GM19035 (cell line): ENCODE data around the gene VGLL3.
"Not testable (repeated sequence)": the region's sequence is repeated elsewhere in the genome, so short reads cannot be mapped to it uniquely, and the experiment has no call there.

Source experiments
- ATAC-seq: cut with Tn5 transposase; IDR thresholded peaks from one replicate; pipeline ENCODE4 v1.9.1; 2021; ENCODE audit not compliant: unreplicated experiment

The VGLL3 gene, protein sequence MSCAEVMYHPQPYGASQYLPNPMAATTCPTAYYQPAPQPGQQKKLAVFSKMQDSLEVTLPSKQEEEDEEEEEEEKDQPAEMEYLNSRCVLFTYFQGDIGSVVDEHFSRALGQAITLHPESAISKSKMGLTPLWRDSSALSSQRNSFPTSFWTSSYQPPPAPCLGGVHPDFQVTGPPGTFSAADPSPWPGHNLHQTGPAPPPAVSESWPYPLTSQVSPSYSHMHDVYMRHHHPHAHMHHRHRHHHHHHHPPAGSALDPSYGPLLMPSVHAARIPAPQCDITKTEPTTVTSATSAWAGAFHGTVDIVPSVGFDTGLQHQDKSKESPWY

DNA sequence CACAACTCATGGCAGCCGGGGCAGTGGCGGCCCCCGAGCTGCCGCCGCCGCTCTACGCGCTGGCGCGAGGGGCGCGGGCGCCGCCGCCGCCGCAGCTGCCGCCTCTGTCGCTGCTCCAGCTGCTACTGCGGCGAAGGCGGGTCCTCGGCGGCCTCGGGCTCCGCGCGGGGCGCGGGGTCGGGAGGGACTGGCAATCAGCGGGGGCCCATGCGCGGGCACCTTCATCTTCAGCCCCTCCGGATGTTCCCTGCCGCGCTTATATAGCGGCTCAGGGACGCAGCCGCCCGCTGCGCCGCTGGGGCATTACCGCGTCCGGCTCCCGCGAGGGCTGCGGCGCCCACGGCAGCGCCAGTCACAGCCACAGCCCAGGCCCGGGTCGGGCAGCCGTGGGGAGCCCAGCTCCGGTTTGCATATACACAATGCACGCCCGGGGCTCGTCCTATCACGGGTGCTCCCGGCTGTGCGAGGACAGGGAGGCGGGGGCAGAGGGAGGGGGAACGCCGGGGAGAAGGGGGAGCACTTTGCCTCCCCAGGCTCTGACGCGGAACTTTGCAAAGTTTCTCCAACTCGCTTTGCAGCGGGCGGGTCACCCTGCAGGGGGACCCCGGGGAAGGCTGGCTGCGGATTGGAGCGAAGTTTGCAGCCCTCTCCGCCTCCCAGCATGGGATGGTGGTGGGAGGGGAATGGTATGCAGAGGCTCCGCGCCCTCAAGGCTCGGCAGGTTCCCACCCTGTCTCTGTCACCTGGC lies at the start of gene VGLL3:
VGLL3 (minus strand) TSS at position 416 of the 748 bp plus-strand sequence; CDS start at position 10, 406 bp downstream.
- ATAC-seq: peak; percentile 43

DNA sequence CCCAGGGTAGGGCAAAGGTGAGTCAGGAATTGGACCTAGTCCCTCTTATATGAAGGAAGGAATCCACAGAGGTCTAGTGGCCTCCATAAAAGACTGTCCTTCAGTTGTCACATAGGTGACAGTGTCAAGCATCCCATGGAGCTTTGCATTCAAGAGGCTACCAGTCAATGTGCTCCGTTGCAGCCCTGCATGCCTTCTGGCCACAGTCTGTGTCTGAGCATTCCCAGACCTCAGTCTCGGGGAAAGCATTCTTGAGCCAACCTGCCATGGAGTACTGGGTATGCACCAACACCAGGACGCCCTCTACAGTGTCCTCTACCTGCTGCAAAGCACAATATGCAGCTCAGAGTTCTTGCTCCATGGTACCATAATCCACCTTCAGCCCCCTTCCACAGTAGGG lies 46.7 kb upstream of the VGLL3 start:
- ATAC-seq: no peak

- ATAC-seq: no peak
These were observed 45.7 kb upstream of the VGLL3 start for GRCh38 chr3:87036671-87037070.

DNA sequence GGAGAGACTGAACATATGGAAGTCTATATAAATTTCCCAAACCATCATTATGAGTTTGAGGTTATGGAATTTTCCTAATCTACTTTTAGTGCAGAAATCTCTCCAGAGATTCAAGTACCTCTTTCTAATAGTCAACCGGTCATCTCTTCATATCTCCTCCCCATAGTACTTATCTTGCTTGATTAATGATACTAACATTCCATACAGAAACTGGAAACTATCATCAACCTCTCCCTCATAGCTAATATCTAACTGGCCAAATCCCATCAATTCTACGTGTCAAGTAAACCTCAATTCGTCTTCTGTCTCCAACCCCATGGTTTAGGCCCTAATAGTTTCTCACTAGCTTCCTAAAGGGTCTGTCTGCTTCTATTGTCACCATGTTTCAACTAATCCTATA lies 44.4 kb upstream of the VGLL3 start:
- no peak for ATAC-seq

GRCh38 chr3:87033205-87033604 lies 42.3 kb upstream of the VGLL3 start:
- ATAC-seq: no peak

DNA sequence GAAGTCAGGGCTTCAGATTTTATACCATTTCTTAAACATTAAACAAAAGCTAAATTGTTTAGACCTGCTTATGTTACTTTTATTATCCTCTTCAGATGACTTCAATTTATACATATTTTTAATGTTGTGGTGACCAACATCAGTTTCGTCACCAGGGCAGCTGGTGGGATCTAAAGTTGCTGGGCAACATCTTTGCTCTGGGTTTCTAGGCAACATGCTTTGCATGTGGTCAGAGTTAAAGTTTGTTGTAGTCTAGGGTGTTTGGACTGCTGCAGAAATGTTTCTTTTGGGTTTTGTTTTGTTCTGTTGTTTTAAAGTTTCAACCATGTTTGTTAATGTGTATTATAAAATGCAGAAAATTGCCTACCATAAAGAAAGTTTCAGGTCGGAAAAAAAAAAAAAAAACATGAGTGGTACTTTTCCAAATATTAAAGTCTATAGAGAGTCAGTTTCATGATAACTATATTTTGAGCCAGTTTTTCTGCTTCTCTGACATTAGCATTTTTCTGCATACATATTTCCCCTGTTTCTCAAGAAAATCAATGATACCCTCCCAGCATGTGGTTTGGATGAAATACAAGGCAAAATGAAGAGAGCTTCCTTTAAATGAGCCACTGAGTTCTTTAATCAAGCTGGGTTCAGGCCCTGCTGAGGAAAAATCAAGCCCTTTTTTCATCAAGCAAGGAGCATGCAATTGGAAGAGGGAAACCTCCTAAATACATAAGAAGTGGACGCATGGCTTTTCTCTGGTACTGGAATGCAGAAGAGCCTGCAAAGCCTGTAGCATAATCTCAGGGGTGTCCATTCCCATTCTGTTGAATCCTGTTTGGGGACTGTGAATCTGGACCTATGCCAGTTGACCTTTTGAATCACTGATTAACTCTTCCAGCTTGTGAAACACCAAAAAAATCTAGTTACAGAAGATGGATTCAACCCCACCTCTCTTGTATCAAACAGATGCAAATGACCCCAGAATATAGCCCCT lies 35.0 kb upstream of the VGLL3 start:
- ATAC-seq: no peak

- not testable (repeated sequence) for ATAC-seq
These were observed 26.4 kb upstream of the VGLL3 start for GRCh38 chr3:87017370-87017769.

DNA sequence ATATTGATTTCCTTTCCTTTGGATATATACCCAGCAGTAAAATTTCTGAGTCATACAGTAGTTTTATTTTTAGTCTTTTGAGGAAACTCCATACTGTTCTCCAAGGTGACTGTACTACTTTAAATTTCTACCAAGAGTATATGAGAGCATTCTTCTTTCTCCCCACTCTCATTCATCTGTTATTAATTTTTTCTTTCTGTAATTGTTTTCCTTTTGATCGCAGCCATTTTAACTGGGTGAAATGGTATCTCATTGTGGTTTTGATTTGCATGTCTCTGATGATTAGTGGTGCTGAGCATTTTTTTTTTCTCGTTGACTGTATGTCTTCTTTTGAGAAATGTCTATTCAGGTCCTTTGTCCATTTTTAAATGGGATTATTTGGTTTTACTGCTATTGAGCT lies 18.3 kb upstream of the VGLL3 start:
- ATAC-seq: no peak

GRCh38 chr3:87006844-87007439 lies 16.0 kb upstream of the VGLL3 start:
- no peak for ATAC-seq

GRCh38 chr3:87004883-87005282 lies 13.9 kb upstream of the VGLL3 start:
- no peak for ATAC-seq

DNA sequence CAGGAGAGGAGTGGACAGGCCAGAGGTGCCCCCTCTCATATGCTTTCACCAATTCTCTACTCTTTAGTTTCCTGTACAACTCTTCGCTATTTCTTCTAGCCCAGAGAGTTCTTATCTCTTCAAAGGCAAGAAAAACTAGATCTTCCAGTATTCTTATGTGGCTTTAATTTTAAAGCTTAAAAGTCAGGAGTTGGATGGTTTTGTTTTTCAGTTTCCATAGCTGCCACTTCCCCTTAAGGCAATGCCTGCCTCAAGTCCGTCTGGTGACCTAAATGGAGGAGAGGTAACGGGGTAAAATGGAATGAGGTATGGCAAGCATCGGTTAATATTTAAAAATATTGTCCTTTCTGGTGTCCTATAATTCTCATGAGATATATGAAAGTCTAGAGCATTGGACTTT lies 11.4 kb upstream of the VGLL3 start:
- no peak for ATAC-seq

- ATAC-seq: no peak
These were observed 10.6 kb upstream of the VGLL3 start for GRCh38 chr3:87001473-87002098.

GRCh38 chr3:87000940-87001339 lies 10.0 kb upstream of the VGLL3 start:
- ATAC-seq: no peak

DNA sequence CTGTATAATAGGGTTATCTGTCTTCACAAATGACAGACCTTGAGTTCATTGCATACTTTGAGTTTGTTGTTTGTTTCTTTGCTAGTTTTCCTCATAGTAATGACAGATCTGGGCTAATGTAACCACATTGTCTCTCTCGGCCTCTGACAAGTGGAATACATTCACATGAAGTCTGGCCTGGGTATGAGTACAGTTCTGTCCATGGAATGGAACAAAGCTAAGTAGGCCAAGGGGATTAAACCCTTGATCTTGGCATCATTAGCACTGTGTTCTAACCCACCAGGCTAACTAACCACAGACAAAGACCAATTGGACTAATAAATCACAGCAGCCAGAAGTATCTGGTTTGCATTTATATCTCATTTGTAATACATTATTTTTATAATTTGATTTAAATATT lies 7.6 kb upstream of the VGLL3 start:
- ATAC-seq: no peak

DNA sequence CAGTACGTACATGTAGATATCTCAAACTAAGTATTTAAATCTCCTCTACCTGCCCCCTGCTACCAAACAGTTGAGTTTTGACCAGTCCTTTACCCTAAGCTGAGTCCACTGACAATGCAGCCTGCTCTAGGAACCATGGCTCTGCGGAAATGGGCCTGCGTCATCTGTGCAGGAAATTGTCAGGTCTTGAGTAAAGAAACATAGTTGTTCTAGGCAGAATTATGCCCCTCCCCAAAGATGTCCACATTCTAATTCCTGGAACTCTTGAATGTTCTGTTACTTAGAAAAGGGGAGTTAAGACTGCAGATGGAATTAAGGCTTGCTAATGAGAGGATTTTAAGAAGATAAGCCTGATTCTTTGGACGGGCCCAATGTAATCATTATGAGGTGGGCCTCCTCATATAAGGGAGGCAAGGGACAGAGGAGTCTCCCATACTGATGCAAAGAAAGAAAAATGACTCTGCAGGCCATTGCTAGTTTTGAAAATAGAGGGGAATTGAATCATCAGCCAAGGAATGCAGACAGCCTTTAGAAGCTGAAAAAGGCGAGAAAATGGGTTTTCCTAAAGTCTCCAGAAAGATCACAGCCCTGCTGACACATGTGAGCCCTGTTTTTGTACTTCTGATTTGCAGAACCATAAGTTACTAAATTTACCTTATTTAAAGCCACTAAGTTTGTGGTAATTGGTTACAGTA lies 5.5 kb upstream of the VGLL3 start:
- no peak for ATAC-seq

GRCh38 chr3:86995537-86995936 lies 4.6 kb upstream of the VGLL3 start:
- ATAC-seq: no peak

DNA sequence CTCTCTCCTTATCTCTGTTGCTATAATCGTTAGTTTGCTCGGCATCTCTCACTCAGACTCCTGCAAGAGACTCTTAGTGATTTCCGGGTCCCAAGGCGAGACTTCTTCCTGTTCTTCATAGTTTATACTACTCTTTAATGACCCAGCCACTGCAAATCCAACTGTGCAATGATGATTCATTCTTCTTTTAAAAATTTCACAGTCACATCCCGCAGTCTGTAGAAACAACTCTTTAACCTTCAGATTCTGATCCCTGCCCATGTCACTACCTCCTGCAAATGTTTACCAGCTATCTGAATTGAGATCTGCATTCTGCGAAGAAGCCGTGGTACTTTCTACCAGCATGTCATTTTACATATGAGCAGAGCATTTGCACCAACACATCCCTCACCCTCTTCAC lies 2.8 kb upstream of the VGLL3 start:
- no peak for ATAC-seq

DNA sequence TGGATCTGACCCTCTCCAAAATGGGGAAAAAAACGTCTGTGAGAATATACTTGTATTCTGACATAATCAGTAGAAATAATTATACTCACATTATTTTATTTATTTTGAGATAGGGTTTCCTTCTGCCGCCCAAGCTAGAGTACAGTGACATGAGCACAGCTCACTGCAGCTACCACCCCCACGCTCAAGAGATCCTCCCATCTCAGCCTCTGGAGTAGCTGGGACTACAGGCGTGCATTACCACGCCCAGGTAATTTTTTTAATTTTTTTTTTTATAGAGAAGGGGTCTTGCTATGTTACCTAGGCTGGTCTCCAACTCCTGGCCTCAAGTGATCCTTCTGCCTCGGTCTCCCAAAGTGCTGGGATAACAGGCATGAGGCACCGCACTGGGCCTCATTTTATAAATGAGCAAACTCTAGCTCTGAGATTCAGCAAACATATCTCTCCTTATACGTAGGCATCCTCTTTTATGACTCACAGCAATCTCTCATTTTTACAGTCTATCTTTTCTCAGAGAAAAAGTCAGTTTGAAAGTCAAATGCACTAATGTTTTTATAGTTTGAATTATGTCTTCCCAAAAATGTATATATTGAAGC lies 989 bp upstream of the VGLL3 start:
- ATAC-seq: no peak

DNA sequence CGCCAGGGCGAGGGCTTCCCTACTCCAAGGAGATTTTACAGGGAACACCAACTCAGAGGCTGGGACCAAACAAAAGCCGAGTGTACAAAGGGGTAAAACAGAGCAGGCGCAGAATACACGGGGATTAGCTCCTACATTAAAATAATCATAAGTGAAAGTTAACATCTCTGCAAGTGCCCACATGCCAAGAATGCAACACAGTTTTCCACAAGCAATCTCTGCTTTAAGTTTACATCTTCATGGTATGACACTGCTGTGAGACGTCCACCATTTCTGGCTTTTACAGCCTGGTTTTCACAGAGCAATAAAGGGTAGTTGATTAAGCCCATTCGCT lies 500 bp upstream of the VGLL3 start:
- ATAC-seq: no peak
